SK-N-SH (cell line): ENCODE measurements around the gene ELF3. TPM values are rescaled to one million over a fixed set of nuclear protein-coding genes. Genes with fewer than 3 reads are reported as not detected.

Experiments
- CTCF ChIA-PET: fragments of 300-600, 350-600 bp; formaldehyde crosslinking; extraction: SDS; loops from one replicate; lab custom pipeline; 2021; lab: Yijun Ruan, JAX
- POLR2A ChIA-PET: fragments of 350-600 bp; sonication (Branson Sonifier 250); formaldehyde crosslinking; extraction: SDS; loops from one replicate; lab custom pipeline; 2020; ENCODE audit warnings: antibody characterized with exemption, inconsistent platforms; lab: Yijun Ruan, JAX
- DNase-seq: peaks from one replicate; pipeline ENCODE4 v3.0.0; 2012
- H2AFZ ChIP-seq: fragments of 200-600 bp; sonication (generic); 2 replicates; pipeline ENCODE4 v1.8.1; 2016; ENCODE audit warnings: antibody characterized with exemption, mild to moderate bottlenecking, low read depth
- H3F3A ChIP-seq: fragments of 200-600 bp; sonication (generic); replicated peaks from 2 replicates; pipeline ENCODE3; 2016; ENCODE audit warnings: antibody characterized with exemption, mild to moderate bottlenecking; ENCODE audit not compliant: insufficient read depth
- H3K27ac ChIP-seq, 2 experiments: fragments of 200-500 bp in 1 of 2; fragments of 200-600 bp in 1 of 2; sonication (Bioruptor generic) in 1 of 2; sonication (generic), shearing (Covaris generic) in 1 of 2; 2 replicates each; pipeline versions ENCODE4 v1.5.1 to v1.6.1; 2014 to 2016; ENCODE audit warnings: low read depth in 2 of 2, inconsistent platforms in 1 of 2, low read length in 1 of 2, mild to moderate bottlenecking in 1 of 2, mixed read lengths in 1 of 2
- H3K27me3 ChIP-seq: fragments of 200-600 bp; sonication (generic), shearing (Covaris generic); 2 replicates; pipeline ENCODE4 v1.6.1; 2016; ENCODE audit warnings: mixed run types; ENCODE audit not compliant: insufficient read depth
- H3K36me3 ChIP-seq, 2 experiments: fragments of 200-500 bp in 1 of 2; fragments of 200-600 bp in 1 of 2; sonication (Bioruptor generic) in 1 of 2; sonication (generic) in 1 of 2; replicated peaks in 1 of 2; 2 replicates each; pipeline versions ENCODE3 to v1.5.1; 2014 to 2016; ENCODE audit warnings: low read length in 1 of 2, mild to moderate bottlenecking in 1 of 2; ENCODE audit not compliant: insufficient read depth in 2 of 2, control insufficient read depth in 1 of 2
- H3K4me1 ChIP-seq, 2 experiments: fragments of 200-500 bp in 1 of 2; fragments of 200-600 bp in 1 of 2; sonication (Bioruptor generic) in 1 of 2; sonication (generic), shearing (Covaris generic) in 1 of 2; 2 replicates each; pipeline versions ENCODE4 v1.5.1 to v1.6.1; 2014 to 2016; ENCODE audit warnings: low read depth in 1 of 2, low read length in 1 of 2, mixed run types in 1 of 2; ENCODE audit not compliant: insufficient read depth in 2 of 2, control insufficient read depth in 1 of 2
- H3K4me2 ChIP-seq: fragments of 200-600 bp; sonication (generic), shearing (Covaris generic); 2 replicates; pipeline ENCODE4 v1.6.1; 2017; ENCODE audit warnings: mixed run types
- H3K4me3 ChIP-seq, 2 experiments: fragments of 200-500 bp in 1 of 2; fragments of 200-600 bp in 1 of 2; sonication (Bioruptor generic) in 1 of 2; sonication (generic), shearing (Covaris generic) in 1 of 2; 2 replicates each; pipeline versions ENCODE4 v1.5.1 to v1.8.1; 2014 to 2016; ENCODE audit warnings: low read depth in 2 of 2, inconsistent platforms in 1 of 2, low read length in 1 of 2, mild to moderate bottlenecking in 1 of 2, mixed read lengths in 1 of 2, moderate library complexity in 1 of 2
- H3K79me2 ChIP-seq: fragments of 200-600 bp; sonication (generic); 2 replicates; pipeline ENCODE4 v1.8.1; 2017; ENCODE audit warnings: mild to moderate bottlenecking; ENCODE audit not compliant: insufficient read depth
- H3K9ac ChIP-seq: fragments of 200-600 bp; sonication (generic); 2 replicates; pipeline ENCODE4 v1.6.1; 2017; ENCODE audit warnings: mixed run types
- H3K9me2 ChIP-seq: fragments of 200-600 bp; sonication (generic); 2 replicates; pipeline ENCODE4 v1.6.1; 2017; ENCODE audit warnings: mixed run types
- H3K9me3 ChIP-seq: fragments of 200-600 bp; sonication (generic); 2 replicates; pipeline ENCODE4 v1.6.1; 2017; ENCODE audit warnings: mixed run types, mild to moderate bottlenecking, moderate library complexity
- H4K20me1 ChIP-seq: fragments of 200-600 bp; sonication (generic); 2 replicates; pipeline ENCODE4 v1.6.1; 2017; ENCODE audit warnings: mild to moderate bottlenecking, mixed run types; ENCODE audit not compliant: insufficient read depth
- ELF1 ChIP-seq: IDR thresholded peaks from 2 replicates; pipeline ENCODE4 v1.4.0; 2012
- GABPA ChIP-seq: IDR thresholded peaks from 2 replicates; pipeline ENCODE4 v1.4.0; 2012; ENCODE audit warnings: low read depth, mild to moderate bottlenecking
- IRF3 ChIP-seq: fragments of 150-350 bp; IDR thresholded peaks from 2 replicates; pipeline ENCODE4 v1.6.1; 2016; ENCODE audit warnings: mild to moderate bottlenecking, low read depth, low read length
- MXI1 ChIP-seq: IDR thresholded peaks from 2 replicates; pipeline ENCODE4 v1.6.1; 2012; ENCODE audit warnings: mild to moderate bottlenecking, low read depth, low read length, improper control_type of control experiment
- NRF1 ChIP-seq: IDR thresholded peaks from 2 replicates; pipeline ENCODE4 v1.6.1; 2012; ENCODE audit warnings: low read depth, mild to moderate bottlenecking, low read length
- PBX3 ChIP-seq: IDR thresholded peaks from 2 replicates; pipeline ENCODE4; 2012
- POLR2AphosphoS5 ChIP-seq: IDR thresholded peaks from 2 replicates; pipeline ENCODE4 v1.6.1; 2012; ENCODE audit warnings: low read depth, low read length
- RAD21 ChIP-seq: IDR thresholded peaks from 2 replicates; pipeline ENCODE4 v1.6.1; 2012; ENCODE audit warnings: mild to moderate bottlenecking, low read length
- RFX5 ChIP-seq: IDR thresholded peaks from 2 replicates; pipeline ENCODE4 v1.6.1; 2012; ENCODE audit warnings: mild to moderate bottlenecking, improper control_type of control experiment, low read length
- SIN3A ChIP-seq: IDR thresholded peaks from 2 replicates; pipeline ENCODE4 v1.6.1; 2012; ENCODE audit warnings: low read depth, mild to moderate bottlenecking, low read length, moderate library complexity, borderline replicate concordance
- SMC3 ChIP-seq: IDR thresholded peaks from 2 replicates; pipeline ENCODE4 v1.6.1; 2012; ENCODE audit warnings: low read depth, low read length, improper control_type of control experiment
- TAF1 ChIP-seq: IDR thresholded peaks from 2 replicates; pipeline ENCODE4 v1.6.1; 2012; ENCODE audit warnings: low read depth, mild to moderate bottlenecking, low read length, moderate library complexity, borderline replicate concordance
- YY1 ChIP-seq: IDR thresholded peaks from 2 replicates; pipeline ENCODE4 v1.4.0; 2012; ENCODE audit warnings: low read depth, mild to moderate bottlenecking
- WGBS: methylation state at CpG from one replicate; pipeline ENCODE4 v1.1.6; 2017; ENCODE audit warnings: low lambda C conversion rate; 5-methylcytosine and 5-hydroxymethylcytosine counted together
- polyA plus RNA-seq, 3 experiments: library from polyadenylated mRNA; depleted of rRNA; stranded (reverse); fragments of >200 nt; gene quantifications; 2 replicates each; pipeline ENCODE4 v1.2.3, GENCODE V29; 2012
- TF ChIP-seq, protein P1 (sequence below): IDR thresholded peaks from 2 replicates; pipeline ENCODE4 v1.6.1; 2012; ENCODE audit warnings: mild to moderate bottlenecking, low read depth, low read length, moderate library complexity
- TF ChIP-seq, protein P2 (sequence below): fragments of 150-350 bp; IDR thresholded peaks from 2 replicates; pipeline ENCODE4 v1.6.1; 2017; ENCODE audit warnings: antibody characterized with exemption, low read length, low read depth, borderline replicate concordance
- TF ChIP-seq, protein P3 (sequence below): fragments of 200-600 bp; sonication (generic); IDR thresholded peaks from 2 replicates; pipeline ENCODE4 v1.6.1; 2017; ENCODE audit warnings: antibody characterized with exemption, mild to moderate bottlenecking, moderate library complexity

The ELF3 gene
- polyA plus RNA-seq, 1 of the 3 experiments (the other 2 are of a cell fraction), result 0.10 TPM

DNA sequence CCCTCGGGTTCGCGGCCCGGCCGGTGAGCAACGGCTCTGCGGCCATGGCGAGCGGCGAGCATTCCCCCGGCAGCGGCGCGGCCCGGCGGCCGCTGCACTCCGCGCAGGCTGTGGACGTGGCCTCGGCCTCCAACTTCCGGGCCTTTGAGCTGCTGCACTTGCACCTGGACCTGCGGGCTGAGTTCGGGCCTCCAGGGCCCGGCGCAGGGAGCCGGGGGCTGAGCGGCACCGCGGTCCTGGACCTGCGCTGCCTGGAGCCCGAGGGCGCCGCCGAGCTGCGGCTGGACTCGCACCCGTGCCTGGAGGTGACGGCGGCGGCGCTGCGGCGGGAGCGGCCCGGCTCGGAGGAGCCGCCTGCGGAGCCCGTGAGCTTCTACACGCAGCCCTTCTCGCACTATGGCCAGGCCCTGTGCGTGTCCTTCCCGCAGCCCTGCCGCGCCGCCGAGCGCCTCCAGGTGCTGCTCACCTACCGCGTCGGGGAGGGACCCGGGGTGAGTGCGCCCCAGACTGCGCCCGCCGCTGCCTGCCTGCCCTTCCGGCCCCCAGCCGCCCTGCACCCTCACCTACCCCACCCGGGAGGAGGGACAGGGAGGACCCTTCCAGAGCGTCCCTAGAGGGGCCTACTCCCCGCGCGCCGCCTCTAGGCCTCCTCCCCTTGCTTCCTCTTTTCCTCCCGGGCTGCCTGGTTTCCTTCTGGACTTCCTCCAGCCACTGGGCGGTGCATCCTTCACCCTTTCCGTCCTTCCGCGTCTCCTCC, 27.6 kb upstream of the ELF3 start, which contains the start of gene RNPEP:
Gene RNPEP (plus strand): TSS at position 26 of the 757 bp plus-strand sequence. CDS start 19 bp downstream, at position 45.
- POLR2A ChIA-PET, result interaction anchor here (0.9 to 1.0 kb wide), 3 partner anchors 24 to 91 kb away, joined by 3 to 5 read pairs (median 3); no protein-coding TSS in a partner anchor
- WGBS, result 0% methylated on average over 9 of the region's 80 CpGs
- CTCF ChIA-PET, result interaction anchor here (0.6 to 9.6 kb wide), 10 partner anchors 10 to 152 kb away, joined by 3 to 58 read pairs (median 6); partner anchors contain the start of gene SHISA4

More for the DNA sequence above, 27.6 kb upstream of the ELF3 start, which contains the start of gene RNPEP:
- Histone ChIP-seq H3F3A (peaks cover 4% of the 10 kb centered on the region), H3K36me3 (peaks cover 0 to 2% of the 10 kb centered on the region in 2 experiments), H3K79me2 (peaks cover 48% of the 10 kb centered on the region), H3K9me2 (no peaks in the 10 kb centered on the region), H3K9ac (peak within 1 kb of the TSS; percentile 62), H3K4me3 (peak within 1 kb of the TSS; percentile 67 to 69), H3K4me1 (peaks cover 0 to 8% of the 10 kb centered on the region in 2 experiments; a peak in 2 of 4 replicates), H3K4me2 (peak within 1 kb of the TSS; percentile 72), H4K20me1 (peaks cover 12% of the 10 kb centered on the region), H3K27me3 (no peaks in the 10 kb centered on the region), H3K9me3 (no peaks in the 10 kb centered on the region), H2AFZ (peak within 1 kb of the TSS; percentile 69), H3K27ac (peak within 1 kb of the TSS; percentile 66 to 78)
- DNase-seq, result peak; percentile 82
- TF ChIP-seq IRF3 (no peak), SIN3A (peak; percentile 68; the same call in 1 of the 2 replicates), ELF1 (peak; percentile 62; the same call in 1 of the 2 replicates), MXI1 (0 out of 2 replicates have a peak, but pooled peaks have one; percentile 3), POLR2AphosphoS5 (peak; percentile 67), SMC3 (no peak), NRF1 (no peak), PBX3 (no peak), RAD21 (no peak), TAF1 (peak; percentile 76; the same call in 1 of the 2 replicates), RFX5 (no peak), GABPA (peak; percentile 69), YY1 (peak; percentile 61)
- TF ChIP-seq, protein P1, sequence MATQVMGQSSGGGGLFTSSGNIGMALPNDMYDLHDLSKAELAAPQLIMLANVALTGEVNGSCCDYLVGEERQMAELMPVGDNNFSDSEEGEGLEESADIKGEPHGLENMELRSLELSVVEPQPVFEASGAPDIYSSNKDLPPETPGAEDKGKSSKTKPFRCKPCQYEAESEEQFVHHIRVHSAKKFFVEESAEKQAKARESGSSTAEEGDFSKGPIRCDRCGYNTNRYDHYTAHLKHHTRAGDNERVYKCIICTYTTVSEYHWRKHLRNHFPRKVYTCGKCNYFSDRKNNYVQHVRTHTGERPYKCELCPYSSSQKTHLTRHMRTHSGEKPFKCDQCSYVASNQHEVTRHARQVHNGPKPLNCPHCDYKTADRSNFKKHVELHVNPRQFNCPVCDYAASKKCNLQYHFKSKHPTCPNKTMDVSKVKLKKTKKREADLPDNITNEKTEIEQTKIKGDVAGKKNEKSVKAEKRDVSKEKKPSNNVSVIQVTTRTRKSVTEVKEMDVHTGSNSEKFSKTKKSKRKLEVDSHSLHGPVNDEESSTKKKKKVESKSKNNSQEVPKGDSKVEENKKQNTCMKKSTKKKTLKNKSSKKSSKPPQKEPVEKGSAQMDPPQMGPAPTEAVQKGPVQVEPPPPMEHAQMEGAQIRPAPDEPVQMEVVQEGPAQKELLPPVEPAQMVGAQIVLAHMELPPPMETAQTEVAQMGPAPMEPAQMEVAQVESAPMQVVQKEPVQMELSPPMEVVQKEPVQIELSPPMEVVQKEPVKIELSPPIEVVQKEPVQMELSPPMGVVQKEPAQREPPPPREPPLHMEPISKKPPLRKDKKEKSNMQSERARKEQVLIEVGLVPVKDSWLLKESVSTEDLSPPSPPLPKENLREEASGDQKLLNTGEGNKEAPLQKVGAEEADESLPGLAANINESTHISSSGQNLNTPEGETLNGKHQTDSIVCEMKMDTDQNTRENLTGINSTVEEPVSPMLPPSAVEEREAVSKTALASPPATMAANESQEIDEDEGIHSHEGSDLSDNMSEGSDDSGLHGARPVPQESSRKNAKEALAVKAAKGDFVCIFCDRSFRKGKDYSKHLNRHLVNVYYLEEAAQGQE, result 0 out of 2 replicates have a peak, but pooled peaks have one; percentile 20
- TF ChIP-seq, protein P2, sequence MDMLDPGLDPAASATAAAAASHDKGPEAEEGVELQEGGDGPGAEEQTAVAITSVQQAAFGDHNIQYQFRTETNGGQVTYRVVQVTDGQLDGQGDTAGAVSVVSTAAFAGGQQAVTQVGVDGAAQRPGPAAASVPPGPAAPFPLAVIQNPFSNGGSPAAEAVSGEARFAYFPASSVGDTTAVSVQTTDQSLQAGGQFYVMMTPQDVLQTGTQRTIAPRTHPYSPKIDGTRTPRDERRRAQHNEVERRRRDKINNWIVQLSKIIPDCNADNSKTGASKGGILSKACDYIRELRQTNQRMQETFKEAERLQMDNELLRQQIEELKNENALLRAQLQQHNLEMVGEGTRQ, result no peak
- TF ChIP-seq, protein P3, sequence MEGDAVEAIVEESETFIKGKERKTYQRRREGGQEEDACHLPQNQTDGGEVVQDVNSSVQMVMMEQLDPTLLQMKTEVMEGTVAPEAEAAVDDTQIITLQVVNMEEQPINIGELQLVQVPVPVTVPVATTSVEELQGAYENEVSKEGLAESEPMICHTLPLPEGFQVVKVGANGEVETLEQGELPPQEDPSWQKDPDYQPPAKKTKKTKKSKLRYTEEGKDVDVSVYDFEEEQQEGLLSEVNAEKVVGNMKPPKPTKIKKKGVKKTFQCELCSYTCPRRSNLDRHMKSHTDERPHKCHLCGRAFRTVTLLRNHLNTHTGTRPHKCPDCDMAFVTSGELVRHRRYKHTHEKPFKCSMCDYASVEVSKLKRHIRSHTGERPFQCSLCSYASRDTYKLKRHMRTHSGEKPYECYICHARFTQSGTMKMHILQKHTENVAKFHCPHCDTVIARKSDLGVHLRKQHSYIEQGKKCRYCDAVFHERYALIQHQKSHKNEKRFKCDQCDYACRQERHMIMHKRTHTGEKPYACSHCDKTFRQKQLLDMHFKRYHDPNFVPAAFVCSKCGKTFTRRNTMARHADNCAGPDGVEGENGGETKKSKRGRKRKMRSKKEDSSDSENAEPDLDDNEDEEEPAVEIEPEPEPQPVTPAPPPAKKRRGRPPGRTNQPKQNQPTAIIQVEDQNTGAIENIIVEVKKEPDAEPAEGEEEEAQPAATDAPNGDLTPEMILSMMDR, result peak; percentile 22; the same call in 1 of the 2 replicates
